Measurements from ENCODE around the gene SPATA6. TPM values are rescaled to one million over a fixed set of nuclear protein-coding genes. Genes with fewer than 3 reads are reported as not detected.
A peak's percentile ranks its signal among the peaks of the same experiment; 100 is the strongest.
"Not testable (repeated sequence)": the region's sequence is repeated elsewhere in the genome, so short reads cannot be mapped to it uniquely, and the experiment has no call there.

The SPATA6 gene
- total RNA-seq (ENCODE audit: insufficient read depth, low replicate concordance) = 25.5 TPM

DNA sequence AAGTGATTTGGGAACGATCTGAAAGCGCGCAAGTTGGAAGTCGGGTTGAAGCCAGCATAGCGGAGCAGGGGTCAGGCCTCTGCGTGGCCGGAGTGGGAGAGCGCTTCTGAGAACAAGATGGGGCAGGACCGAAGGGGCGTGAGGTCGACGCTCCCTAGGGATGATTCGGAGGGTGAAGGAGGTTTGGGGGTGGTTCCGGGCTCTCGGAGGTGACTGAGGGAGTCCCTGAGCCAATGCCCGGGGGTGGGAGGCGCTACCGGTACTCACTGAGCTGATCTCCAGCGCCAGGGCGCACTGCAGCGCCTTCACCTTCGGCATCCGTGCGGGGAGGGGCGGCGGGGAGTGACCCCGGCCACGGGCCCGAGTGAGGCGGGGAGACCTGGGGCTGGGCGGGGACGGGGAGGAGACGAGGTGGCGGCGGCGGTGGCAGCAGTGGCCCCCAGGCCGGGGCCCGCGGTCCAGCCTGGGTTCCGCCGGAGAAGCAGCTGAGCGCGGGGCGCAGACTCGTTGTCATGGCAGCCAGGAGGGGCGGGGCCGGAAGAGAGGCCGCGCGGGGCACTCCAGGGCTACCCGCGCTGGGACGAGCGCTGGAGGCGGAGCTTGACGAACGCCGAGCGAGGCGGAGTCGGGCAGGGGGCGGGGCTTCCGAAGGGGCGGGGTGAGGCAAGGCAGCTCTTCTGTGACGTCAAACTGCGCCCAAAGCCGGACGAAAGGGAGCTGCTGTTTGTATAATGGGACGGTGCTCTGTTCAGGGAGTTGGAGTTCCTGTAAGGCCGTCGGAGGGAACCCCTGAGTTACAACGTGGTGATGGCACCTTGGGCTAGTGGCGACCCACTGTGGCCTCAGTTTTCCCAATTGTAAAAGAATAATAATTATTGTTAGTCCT, at the start of gene SPATA6:
SPATA6 (minus strand) TSS at position 514 of the 886 bp plus-strand sequence; CDS start at position 318, 196 bp downstream.
- DNase-seq (ENCODE audit: low spot score) = peak; percentile 97

DNA sequence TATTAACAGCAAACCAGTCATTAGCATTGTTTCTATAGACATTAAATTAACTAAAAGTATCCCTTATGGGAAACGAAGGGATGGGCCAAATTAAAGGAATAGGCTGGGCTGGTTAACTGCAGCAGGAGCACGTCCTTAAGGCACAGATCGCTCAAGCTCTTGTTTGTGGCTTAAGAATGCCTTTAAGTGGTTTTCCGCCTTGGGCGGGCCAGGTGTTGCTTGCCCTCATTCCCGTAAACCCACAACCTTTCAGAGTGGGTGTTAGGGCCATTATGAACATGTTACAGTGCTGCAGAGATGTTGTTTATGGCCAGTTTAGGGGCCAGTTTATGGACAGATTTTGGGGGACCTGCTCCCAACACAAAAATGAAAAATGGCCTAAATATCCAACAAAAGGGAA, 47.9 kb upstream of the SPATA6 start:
- not testable (repeated sequence) for DNase-seq (ENCODE audit: low spot score)

DNA sequence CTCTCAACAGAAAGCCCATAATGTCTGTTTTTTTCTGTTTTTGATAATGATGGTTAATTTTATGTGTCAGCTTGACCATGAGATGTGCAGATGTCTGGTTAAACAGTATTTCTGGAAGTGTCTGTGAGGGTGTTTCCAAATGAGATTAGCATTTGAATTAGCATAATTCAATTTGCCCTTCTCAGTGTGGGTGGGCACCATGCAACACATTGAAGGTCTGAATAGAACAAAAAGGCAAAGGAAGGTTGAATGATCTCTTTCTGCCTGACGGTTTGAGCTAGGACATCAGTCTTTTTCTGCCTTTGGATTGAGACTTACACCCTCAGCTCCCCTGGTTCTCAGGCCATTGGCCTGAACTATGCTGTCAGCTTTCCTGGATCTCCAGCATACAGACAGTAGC, 34.9 kb upstream of the SPATA6 start:
- no peak for DNase-seq (ENCODE audit: low spot score)

DNA sequence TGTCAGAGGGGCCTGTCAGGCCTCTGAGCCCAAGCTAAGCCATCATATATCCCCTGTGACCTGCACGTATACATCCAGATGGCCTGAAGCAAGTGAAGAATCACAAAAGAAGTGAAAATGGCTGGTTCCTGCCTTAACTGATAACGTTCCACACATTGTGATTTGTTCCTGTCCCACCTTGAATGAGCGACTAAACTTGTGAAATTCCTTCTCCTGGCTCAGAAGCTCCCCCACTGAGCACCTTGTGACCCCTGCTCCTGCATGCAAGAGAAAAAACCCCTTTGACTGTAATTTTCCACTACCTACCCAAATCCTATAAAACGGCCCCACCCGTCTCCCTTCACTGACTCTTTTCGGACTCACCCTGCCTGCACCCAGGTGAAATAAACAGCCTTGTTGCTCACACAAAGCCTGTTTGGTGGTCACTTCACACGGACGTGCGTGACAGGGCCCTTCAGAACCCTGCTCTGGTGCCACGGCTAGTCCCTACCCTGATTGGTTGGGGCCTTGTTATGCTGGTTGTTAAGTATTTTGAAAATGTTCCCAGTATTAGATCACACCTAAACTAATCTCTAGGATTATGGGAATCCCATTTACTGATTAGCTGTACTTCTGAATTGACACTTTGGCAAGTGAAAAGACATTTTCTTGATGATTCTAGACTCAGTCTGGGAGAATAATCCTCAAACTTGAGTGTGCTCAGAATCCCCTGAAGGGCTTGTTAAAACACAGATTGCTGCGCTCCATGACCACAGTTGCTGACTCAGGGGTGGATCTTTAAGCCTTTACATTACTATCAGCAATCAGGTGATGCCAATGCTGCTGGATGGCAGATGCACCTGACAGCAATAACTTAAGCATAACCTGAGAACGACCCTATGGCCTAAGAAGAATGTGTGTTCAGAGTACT, 28.8 kb upstream of the SPATA6 start:
- no peak for DNase-seq (ENCODE audit: low spot score)

DNA sequence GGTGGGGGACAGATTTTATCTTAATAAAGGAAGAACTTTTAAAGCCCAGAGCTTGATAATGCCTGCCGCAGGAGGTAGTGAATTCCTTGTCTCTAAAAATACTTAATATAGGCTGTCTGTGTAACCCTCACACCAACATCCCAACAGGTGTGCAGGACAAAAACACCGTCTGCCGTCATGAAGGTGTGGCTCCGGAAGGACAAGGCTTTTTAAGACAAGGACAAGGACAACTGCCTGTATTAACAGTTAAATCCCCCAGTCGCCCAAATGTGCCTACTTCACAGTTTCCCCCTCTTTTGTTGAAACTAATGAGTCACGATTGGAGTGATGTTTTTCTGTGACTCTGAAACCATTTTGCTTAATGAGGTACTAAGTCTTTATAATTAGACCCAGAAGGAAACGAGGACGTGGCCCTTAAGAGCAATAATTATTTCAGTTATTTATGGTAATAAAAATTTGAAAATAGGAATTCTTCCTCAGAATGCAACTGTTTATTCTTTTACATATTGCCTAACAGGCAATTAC, 27.3 kb upstream of the SPATA6 start:
- no peak for DNase-seq (ENCODE audit: low spot score)

DNA sequence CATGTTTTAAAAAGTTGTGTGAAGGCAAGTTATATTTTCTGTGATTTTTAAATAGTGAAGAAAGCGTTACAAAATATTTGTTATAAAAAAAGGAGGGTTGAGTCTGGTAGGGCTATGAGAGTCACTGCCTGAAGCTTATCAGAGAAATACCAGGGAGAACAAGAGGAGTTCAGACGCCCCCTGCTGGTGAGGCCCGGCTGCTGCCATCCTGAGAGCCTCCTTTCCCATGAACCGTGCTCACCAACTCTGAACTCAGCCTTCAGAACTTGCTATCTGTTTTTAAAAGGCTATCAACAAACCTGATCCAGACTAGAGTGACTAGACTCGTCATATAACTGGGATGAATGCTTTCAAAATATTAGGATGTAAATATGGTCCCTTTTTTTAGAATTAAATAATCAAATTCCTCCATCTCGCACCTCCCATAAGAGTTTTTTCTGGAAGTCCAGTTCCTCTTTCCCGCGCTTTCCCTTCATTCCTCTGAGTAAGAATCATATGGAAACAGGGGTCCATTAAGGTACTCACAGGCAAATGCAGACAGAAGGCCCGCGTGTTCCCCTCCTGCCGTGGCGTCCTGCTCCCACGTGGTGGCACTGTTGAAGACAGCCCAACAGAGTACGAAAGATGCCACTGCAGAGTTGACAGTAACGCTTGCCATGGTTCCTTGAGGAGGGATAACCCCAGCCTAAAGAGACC, 26.2 kb upstream of the SPATA6 start:
- peak; percentile 85 for DNase-seq (ENCODE audit: low spot score)

DNA sequence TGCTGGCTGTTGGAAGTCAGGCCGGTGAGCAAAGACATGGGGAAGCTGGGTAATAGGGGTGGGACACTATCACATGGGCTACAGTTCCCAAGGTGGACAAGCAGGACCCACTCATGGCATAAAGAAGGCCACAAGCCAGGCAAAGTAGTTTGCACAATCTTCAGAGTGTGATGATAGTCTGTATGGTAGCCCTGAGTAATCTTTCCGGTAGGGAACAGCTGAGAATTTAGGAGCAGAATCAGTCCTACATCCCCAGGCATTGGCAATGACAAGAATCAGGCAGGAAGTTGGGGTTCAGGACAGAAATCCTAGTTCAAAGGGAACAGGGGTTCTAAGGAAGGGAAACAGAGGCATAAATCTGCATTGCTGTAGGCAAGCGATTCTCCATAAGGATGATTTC, 23.9 kb upstream of the SPATA6 start:
- no peak for DNase-seq (ENCODE audit: low spot score)

DNA sequence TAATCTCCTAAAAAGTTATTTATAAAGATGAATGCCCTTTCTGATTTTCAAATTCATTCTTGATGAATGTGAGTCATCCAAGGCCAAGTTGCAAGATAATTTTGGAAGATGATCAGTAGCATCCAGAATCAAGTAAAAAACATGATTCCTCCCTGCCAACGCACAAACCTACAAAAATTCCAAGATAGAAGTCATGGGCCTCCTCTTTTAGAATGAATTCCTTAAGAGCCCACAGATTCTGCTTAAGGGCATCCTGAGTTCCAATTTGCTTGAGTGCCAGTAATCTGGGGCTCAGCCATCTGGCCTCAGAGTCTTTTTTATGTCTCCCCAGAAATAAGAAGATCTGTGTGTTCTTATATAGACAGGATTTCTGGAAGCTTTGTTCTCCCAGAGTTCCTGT, 23.2 kb upstream of the SPATA6 start:
- peak; percentile 15 for DNase-seq (ENCODE audit: low spot score)

DNA sequence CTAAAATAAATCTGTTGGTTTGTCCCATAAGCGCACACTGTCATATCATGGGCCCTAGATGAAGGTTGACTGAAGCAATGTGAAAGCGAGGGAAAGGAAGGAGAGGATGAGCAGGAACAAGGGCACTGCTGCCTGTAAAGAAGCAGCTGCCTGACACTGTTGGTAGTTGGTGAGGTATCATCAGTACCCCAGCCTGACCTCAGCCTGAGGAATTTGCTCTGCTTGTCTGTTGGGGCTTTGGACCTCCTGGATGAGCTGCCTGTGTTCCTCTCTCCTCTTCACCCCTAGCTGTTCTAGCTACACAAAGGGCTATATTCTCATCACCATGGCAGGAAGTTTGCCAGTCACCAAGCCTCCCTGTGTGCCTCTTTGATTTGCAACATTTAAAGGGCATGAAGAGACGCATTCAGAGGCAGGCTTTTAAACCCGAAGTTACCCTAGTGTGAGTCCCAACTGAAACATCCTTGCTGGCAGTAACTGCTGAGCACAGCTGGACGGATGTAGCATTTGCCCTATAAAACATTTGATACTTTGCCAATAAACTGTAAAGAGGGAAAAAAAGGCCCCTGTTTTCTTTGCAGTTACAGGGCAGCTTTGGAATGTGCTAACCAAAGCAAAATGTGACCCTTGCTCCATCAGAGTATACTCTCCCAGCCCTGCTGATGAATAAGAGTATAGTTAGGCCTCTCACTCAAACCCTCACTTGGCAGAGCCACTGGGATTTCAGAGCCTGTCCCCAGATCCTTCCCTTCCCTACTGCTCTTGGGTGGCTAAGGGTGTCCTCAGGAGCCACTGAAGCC, 22.2 kb upstream of the SPATA6 start:
- peak; percentile 96 for DNase-seq (ENCODE audit: low spot score)

DNA sequence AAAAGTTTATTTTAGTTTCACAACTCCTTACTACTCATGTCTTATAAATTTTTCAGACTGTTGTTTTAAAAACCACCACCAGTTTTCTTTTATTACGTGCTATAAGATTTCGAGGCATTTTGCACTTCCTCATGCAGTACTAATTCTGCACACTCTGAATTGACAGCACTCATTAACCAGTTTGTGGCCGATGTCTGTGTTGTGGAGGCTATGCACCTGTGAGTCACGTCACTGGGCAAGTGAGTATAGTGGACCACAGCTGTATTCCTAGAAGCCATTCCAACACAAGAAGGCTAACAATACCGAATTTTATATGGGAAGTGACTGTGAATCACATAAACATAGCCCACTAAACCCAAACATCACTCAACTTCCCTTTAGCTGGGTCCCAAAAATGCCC, 21.0 kb upstream of the SPATA6 start:
- DNase-seq (ENCODE audit: low spot score) = no peak

DNA sequence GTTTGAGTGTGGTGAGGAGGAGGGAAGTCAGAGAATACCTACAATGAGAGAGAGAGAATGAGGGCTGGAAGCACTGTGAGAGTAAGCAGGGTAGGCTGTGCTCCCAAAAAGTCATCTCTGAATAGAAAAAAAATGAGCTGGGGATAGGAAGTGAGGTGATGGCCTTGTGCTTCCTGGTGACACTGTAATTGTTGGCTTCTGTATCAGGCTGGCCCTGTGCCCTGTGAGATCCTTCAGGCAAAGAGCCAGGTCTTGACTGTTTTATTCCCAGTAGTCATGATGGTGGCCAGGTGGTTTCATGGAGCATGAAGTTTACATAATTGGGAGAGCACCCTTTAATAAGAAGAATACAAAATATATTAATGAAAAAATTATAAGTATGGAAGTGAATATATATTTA, 20.4 kb upstream of the SPATA6 start:
- no peak for DNase-seq (ENCODE audit: low spot score)

DNA sequence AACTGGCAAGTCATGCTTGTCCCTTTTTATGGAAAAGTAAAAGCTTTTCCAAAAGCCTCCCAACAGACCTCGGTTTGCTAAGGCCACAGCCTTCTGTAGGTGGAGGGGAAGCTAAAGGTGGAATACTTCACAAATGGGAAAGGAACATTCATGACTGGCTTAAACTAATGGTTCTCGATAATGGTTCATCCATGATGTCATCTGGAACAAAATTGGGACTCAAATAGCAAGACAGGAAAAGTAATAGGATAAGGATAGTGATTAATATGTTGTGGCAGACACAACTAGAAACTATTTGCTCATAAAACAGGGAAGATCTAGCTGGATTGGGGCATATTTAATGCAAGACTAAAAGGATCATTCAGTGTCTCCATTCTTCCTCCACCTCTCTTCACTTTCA, 16.7 kb upstream of the SPATA6 start:
- DNase-seq (ENCODE audit: low spot score) = no peak

DNA sequence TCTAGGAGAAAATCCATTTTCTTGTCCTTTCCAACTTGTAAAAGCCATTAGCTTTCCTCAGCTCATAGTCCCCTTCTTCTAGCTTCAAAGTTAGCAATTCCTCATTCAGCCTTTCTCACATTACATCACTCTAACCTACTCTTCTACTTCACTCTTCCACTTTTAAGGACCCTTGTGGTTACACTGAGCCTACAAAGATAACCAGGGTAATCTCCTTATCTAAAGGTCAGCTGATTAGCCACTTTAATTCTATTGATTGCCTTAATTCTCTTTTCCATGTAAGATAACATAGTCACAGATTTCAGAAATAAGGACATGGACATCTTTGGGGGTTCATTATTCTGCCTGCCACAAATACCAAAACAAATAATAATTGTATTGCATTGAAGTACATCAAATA, 8.5 kb upstream of the SPATA6 start:
- no peak for DNase-seq (ENCODE audit: low spot score)

DNA sequence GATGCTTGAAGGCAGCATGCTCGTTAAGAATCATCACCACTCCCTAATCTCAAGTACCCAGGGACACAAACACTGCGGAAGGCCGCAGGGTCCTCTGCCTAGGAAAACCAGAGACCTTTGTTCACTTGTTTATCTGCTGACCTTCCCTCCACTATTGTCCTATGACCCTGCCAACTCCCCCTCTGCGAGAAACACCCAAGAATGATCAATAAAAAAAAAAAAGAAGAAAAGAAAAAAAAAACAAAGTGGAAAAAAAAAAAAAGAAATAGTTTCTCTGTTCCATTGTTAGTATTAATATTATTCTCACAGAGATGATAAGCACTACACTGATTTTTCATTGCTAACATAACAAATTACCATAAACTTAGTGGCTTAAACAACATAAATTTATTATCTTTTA, 8.0 kb upstream of the SPATA6 start:
- DNase-seq (ENCODE audit: low spot score) = not testable (repeated sequence)

DNA sequence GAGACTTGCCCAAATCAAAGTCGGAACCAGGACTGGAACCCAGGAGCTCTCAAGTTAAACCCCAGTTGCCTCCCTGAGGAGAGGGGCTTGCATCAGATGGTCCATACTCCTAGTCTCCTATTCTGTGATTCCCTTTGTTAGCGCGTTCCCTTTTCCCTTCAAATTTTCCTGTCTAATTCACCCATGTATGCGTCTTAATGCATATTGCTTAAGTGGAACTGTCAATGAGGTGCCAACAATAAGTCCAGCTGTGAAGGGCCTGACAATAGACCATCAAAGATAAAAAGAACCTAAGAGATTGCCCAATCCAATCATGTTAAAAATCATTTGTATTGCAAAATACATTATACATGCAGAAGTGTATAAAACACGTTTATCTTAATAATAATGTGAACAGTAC, 634 bp upstream of the SPATA6 start:
- peak; percentile 16 for DNase-seq (ENCODE audit: low spot score)

DNA sequence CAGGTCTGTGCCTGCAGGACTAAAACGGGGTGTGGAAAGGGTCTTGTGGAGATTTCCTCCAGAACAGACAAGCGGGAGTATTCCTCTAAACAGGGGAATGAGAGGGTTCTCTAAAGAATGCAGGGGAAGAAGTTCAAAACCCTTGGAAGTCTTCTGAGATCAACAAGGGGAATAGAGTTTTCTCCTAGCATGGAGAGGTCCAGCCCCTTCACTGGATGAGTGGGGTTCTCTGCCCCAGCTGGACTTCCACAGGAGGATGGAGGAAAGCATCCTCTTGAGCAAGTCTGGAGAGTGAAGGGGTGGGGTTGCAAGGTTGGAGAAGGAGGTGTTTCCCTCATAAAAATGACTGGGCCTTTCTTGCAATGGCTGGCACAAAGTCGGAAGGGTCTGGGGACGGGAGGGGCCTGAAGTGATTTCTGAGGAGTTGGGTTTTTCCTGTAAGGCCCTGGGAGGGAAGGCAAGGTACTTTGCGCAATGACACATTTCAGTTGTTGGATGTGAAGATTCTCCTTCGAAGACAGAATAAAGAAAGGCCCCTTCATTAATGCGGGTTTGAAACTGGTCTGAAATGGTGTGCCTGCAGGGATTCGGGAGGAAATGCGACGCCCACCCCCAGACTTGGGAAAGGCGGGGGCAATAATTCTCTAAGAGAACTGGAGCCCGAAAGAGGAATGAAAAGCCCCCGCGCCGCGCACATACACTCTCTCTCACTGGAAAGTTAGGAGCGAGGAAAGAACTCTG, 884 bp downstream of the SPATA6 start:
- peak; percentile 37 for DNase-seq (ENCODE audit: low spot score)

DNA sequence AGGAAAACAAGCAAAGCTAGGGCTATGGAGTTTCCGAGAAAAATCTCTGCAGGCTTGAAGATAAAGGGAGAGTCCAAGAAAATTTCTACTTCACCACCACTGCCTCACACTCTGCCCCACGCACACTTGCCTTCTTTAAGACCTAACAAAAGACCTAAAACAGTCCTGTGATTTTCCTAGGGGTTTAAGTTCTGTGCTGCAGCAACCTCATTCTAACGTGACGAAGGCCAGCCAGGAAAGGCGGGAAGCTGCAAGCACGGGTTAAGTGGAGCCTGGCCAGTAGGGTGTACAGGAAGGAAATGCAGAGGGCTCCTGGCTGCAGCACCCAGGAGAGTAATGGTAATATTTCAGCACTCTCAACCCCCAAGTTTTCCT, 1.5 kb downstream of the SPATA6 start:
- DNase-seq (ENCODE audit: low spot score) = peak; percentile 55

DNA sequence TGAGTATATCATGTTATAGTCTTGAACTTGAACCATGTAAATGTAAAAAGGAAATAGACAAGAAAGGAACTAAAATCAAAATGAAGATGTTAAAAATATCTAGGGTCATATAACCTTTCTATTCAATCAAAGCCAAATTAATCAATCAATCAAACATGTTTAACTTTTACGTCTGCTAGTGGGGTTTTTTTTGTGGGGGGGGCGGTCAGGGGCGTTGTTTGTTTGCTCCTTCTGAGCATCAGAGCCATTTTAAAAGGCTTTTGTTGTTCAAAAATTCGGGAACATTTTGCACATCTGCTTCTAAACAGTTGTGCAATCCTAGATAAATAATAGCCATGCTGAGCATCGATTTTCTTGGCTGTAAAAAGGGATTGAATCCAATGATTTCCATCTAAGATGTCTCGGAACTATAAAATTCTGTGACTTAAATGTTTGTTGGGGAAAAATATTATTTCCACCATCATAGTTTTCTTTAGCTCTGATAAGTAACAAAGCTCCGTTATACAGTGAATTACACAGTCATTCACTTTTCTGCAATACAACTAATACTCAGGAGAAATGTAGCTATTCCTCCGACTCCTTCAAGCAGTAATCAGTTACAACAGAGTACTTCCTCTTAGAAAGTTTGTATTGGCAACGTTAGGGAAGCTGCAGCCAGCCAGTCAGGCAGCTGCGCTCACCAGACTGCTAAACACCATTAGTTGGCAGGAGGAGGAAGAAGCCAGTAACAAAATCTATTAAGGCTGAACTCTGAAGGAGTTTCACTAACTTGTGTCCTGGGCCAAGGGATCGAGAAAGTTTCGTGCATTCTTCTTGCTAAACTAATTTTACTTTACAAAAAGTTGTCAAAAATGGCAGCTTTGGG, 2.2 kb downstream of the SPATA6 start:
- peak; percentile 82 for DNase-seq (ENCODE audit: low spot score)

DNA sequence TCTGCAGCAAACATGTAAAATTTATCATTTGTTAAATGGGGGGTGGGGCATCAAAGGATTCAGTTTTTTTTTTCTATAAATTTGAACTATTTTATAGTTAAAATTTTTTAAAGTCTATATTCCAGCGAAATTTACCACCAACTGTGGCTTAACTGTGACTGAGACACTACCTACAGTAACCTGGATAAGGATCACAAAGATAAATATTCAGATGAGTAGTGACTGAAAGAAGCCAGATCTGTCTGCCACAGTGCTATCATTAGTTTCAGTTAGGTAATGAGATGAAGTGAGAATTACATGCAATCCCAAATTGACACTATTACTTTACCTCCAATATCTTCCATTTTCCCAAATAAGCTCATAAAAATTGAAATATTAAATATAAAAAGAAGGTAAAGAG, 5.4 kb downstream of the SPATA6 start:
- DNase-seq (ENCODE audit: low spot score) = no peak
